ENCODE measurements around the gene VSTM2L.
"Not testable (repeated sequence)": the region's sequence is repeated elsewhere in the genome, so short reads cannot be mapped to it uniquely, and the experiment has no call there.

The VSTM2L gene

GRCh38 chr20:37937686-37938085 is 34.8 kb downstream of the VSTM2L start:
- DNase-seq (ENCODE audit: low read depth): no peak

GRCh38 chr20:37938181-37938750 is 35.3 kb downstream of the VSTM2L start:
- DNase-seq (ENCODE audit: low read depth): no peak

- no peak for DNase-seq (ENCODE audit: low read depth)
These were observed 36.0 kb downstream of the VSTM2L start for GRCh38 chr20:37938954-37939353.

- no peak for DNase-seq (ENCODE audit: low read depth)
These were observed 37.0 kb downstream of the VSTM2L start for GRCh38 chr20:37939701-37940560.

- no peak for DNase-seq (ENCODE audit: low read depth)
These were observed 37.9 kb downstream of the VSTM2L start for GRCh38 chr20:37940858-37941257.

- no peak for DNase-seq (ENCODE audit: low read depth)
These were observed 38.4 kb downstream of the VSTM2L start for GRCh38 chr20:37941332-37941731.

- DNase-seq (ENCODE audit: low read depth): no peak
These were observed 39.1 kb downstream of the VSTM2L start for GRCh38 chr20:37941992-37942391.

- DNase-seq (ENCODE audit: low read depth): no peak
These were observed 40.1 kb downstream of the VSTM2L start for GRCh38 chr20:37943033-37943432.

- no peak for DNase-seq (ENCODE audit: low read depth)
These were observed 40.9 kb downstream of the VSTM2L start for GRCh38 chr20:37943501-37944455.

GRCh38 chr20:37944456-37944981 is 41.6 kb downstream of the VSTM2L start:
- DNase-seq (ENCODE audit: low read depth): no peak

- DNase-seq (ENCODE audit: low read depth): no peak
These were observed 42.2 kb downstream of the VSTM2L start for GRCh38 chr20:37945091-37945547.

GRCh38 chr20:37946946-37947345 is 44.0 kb downstream of the VSTM2L start:
- DNase-seq (ENCODE audit: low read depth): no peak

GRCh38 chr20:37947943-37948342 is 45.0 kb downstream of the VSTM2L start:
- no peak for DNase-seq (ENCODE audit: low read depth)

- DNase-seq (ENCODE audit: low read depth): no peak
These were observed 46.0 kb downstream of the VSTM2L start for GRCh38 chr20:37948956-37949355.

- no peak for DNase-seq (ENCODE audit: low read depth)
These were observed 51.3 kb downstream of the VSTM2L start for GRCh38 chr20:37954190-37954589.

- DNase-seq (ENCODE audit: low read depth): no peak
These were observed 51.7 kb downstream of the VSTM2L start for GRCh38 chr20:37954626-37955025.

GRCh38 chr20:37955511-37955910 is 52.6 kb downstream of the VSTM2L start:
- no peak for DNase-seq (ENCODE audit: low read depth)

- DNase-seq (ENCODE audit: low read depth): no peak
These were observed 53.2 kb downstream of the VSTM2L start for GRCh38 chr20:37956107-37956585.

GRCh38 chr20:37958856-37959520 is 56.1 kb downstream of the VSTM2L start:
- DNase-seq (ENCODE audit: low read depth): no peak

GRCh38 chr20:37961066-37961465 is 58.1 kb downstream of the VSTM2L start:
- no peak for DNase-seq (ENCODE audit: low read depth)

GRCh38 chr20:37963483-37963882 is 60.6 kb downstream of the VSTM2L start:
- DNase-seq (ENCODE audit: low read depth): not testable (repeated sequence)

All from fibroblast of the conjunctiva (primary cell).